IPS-11a (cell line): ENCODE measurements around the gene SLC12A7.

ENCODE experiments used
- H3K4me3 ChIP-seq: one replicate; pipeline ENCODE4 v1.5.1; 2013; ENCODE audit warnings: low read depth, low read length, control low read depth

Gene SLC12A7

DNA sequence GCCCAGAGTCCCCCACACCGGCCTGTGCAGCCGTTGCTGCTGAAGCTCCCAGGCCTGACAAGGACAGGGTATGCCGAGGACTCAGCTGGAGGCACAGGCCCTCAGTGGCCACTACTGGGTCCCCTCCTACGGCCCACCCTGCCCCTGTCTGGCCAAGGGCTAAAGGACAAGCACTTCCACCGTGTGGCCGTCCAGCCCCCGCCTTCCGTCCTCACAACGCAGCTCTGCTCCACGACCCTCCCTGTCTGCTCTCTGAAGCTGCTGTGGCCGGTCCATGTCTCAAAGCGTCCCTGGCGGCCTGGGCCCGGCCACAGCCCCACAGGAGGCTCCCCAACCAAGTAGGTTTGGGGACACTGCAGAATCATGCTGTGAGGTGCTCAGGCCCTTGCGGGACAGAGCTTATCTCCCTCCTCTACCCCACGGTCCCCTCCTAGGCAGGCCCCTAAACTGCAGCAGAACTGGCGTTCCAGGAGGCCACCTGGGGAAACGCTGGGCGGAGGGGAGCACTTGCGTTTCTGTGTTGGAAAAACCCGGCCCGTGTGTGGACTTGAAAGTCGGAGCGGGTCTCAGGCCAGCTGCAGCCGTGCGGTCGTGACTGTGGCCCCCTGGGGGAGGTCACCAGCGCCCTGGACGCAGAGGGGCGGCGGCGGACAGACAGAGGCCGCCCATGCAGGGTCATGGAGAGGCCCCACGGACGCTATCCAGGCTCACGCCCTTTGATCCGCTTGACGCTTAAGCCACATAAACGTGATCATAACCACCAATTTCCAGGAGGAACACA lies 57.7 kb downstream of the SLC12A7 start:
- H3K4me3 ChIP-seq, result no peak overlapping the region

DNA sequence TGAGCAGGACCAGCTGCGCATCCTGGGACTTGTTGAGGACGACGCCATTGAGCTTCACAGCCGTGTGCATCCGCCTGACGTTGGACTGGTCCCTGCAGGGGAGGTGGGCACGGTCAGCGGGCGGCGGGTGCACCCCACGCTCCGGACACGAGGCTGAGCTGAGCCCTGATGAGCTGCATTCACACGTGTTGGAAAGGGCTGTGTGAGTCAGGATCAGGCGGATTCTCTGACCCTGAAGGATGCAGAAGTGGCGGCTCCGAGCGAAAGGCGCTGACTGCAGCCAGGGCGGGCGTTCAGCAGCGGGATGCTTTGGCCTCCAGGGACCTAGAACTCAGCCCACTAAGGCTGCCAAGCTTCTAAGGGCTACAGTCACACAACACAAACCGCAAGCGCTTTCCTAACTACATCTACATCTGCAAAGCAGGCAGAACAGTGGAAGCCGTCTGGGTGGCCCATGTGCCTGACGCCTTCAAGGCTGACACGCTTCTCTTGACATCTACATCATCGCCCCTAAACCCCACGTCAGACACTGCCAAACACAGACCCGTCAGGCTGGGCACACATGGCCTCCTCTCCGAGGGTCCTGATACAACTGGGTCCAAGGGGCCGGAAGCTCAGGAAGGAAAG lies 58.4 kb downstream of the SLC12A7 start:
- no peak overlapping the region for H3K4me3 ChIP-seq

DNA sequence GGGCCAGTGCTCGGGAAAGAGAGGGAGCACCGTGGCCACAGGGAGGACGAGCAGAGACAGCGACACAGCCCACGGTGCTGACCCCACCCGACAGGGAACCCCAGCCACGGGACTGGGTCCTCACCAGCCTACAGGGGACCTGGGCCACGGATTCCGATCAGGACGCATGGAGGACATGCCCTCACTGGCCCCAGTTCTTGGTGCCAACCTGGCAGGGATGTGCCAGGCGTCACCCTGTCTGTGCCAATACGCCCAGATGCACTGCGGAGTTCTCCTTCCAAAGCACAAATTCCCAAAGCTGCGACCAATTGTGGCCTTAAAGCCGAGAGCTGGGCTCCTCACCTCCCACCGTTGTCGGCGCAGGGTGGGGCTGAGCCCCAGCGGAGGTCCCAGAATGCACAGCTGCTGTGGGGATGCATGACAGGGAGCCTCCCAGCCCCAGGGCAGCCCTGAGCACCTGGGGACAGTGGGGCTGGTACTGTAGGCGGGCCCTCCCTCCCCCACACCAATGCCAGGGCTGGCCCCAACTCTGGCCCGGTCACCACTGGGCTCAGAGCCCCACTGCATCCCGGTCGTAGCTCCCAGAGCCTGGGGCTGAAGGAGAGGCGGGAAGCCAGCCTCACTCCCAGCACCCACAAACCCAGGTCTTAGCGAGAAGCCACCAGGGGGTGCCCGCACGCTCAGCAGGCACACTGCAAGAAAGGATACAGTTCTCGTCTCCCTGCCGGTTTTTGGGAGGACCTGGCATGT lies 59.0 kb downstream of the SLC12A7 start:
- no peak overlapping the region for H3K4me3 ChIP-seq

DNA sequence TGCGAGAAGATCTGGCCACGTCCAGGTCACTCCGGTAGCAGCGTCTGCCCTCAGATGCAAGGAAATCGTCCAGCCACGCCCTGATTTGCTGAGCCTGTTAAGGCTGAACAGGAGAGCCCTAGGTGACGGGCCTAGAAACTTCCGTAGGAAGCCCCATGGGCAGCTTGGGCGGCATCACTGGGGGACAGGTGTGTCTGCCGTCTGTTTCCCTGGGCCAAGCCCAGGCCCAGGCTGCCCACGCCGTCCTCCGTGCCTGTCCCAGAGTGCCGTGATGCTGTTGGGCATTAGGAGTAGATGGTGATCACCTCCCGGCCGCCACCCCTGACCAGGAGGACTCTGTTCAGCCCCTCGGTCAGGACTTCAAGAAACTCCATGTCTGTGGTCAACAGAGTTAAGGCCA lies 59.8 kb downstream of the SLC12A7 start:
- no peak overlapping the region for H3K4me3 ChIP-seq

DNA sequence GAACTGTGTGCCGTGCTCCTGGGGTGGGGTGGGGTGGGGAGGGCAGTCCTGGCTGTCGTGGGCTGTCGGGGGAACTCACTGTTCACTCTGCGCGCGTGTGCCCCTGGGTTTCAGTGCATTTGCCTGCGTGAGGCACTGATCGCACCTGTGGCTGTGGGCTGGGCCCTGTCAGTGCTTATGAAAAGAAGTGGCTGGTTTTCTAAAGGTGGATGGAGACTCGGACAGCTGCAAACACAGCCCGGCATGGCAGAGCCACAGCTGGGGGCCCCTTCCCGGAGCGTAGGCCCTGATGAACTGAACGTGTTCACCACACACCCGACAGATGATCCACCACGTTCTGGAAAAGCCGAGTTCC lies 60.5 kb downstream of the SLC12A7 start:
- no peak overlapping the region for H3K4me3 ChIP-seq

DNA sequence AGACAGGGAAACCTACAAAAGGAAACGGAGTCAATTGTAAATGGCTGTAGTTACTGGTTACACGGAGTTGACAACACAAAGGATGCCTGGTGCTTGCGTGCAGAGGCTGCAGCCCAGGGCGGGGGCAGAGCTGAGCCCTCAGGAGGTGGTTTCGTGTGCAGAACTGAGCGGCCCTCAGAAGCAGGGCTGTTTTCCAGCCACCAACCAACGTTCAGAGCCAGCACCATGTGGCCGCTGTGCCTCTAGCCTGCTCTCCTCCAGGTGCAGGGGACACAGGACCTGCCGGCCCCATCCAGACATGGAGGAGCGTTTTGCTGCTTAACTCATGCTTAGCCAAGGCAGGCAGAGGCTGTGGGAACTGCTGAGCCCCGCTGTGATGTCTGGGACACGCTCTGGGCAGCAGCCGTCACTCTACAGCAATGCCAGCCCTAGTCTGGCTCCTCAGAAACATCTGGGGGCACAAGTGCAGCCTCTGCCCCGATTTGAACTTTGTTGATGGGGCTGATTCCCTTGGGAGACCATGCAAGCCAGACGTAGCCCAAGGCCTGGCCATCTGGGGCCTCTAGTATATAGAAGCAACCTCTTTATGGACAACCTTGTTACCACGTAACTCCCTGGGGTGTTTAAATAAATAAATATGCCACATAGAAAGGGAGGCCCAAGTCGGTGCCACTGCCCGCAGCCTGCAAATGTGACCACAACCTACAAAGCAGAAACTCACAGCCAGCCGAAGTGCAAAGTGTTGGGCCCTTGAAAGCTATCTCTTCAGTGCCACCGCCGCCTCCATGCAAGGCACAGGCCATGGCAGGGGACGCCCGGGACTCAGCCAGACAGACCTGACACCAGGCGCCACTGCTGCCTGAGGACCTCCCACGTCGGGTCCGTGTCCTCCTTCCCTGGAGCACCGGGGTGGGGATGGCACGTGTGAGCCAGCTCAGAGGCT lies 61.2 kb downstream of the SLC12A7 start:
- no peak overlapping the region for H3K4me3 ChIP-seq

DNA sequence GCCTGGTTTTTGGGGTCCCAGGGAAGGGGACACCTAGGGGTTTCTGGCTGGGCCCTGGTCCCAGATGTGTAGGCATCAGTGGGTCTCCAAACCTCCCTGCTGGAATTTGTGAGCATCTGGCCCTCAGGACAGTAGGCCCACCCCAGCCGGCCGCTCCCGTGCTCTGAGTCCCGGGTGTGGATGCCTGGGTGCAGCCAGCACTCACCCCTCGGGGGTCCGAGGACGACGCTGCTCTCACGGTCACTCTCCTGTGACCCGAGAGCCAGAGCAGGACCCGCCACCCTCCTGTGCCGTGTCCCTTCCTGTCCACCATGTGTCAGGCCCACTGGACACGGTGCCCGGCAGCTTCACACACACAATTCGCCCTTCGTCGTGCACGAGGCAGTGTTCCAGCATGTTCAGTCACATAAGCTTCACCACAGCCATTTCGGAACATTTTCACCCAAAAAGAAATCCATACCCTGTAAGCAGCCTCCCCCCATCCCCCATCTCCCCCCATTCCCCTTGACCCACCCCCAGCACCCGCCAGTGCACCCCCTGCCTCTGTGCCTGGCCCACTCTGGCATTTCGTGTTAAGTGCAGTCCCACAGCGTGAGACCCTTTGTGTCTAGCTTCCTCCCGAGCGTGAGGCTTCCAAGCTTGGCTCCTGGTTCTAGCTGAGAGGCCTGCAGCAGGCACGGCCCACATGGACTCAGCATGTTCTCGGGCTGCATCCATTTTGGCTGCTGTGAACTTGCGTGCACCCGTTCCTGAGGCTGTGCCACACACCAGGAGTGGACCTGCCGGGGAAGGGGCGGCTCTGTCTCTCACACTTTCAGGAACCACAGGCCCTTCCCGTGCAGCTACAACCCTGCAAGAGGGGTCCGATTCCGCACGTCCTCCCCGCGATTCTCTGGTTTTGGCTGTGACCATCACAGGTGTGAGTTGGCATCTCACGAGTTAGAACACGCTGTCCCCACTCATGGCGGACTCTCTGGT lies 62.7 kb downstream of the SLC12A7 start:
- H3K4me3 ChIP-seq, result no peak overlapping the region

DNA sequence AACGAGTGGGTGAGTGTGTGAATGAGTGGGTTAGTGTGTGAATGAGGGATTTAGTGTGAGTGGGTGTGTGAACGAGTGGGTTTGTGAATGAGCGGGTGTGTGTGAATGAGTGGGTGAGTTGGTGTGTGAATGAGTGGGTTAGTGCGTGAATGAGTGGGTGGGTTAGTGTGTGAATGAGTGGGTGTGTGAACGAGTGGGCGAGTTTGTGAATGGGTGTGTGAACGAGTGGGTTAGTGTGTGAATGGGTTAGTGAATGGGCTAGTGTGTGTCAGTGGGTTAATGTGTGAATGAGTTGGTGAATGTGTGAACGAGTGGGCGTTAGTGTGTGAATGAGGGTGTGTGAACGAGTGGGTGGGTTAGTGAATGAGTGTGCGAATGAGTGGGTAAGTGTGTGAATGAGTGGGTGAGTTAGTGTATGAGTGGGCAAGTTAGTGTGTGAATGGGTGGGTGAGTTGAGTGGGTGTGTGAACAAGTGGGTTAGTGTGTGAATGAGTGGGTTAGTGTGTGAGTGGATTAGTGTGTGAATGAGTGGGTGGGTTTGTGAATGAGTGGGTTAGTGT lies 63.6 kb downstream of the SLC12A7 start:
- no peak overlapping the region for H3K4me3 ChIP-seq

DNA sequence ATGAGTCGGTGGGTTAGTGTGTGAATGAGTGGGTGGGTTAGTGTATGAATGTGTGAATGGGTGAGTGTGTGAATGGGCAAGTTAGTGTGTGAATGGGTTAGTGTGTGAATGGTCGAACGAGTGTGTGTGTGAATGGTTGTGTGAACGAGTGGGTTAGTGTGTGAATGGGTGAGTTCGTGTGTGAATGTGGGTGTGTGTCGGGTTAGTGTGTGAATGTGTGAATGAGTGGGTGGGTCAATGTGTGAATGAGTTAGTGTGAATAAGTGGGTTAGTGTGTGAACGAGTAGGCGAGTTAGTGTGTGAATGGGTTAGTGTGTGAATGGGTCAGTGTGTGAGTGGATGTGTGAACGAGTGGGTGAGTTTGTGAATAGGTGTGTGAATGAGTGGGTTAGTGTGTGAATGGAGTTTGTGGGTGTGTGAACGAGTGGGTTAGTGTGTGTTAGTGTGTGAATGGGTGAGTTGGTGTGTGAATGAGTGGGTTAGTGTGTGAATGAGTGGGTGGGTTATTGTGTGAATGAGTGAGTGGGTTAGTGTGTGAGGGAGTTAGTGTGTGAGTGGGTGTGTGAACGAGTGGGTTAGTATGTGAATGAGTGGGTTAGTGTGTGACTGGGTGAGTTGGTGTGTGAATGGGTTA lies 64.4 kb downstream of the SLC12A7 start:
- no peak overlapping the region for H3K4me3 ChIP-seq

DNA sequence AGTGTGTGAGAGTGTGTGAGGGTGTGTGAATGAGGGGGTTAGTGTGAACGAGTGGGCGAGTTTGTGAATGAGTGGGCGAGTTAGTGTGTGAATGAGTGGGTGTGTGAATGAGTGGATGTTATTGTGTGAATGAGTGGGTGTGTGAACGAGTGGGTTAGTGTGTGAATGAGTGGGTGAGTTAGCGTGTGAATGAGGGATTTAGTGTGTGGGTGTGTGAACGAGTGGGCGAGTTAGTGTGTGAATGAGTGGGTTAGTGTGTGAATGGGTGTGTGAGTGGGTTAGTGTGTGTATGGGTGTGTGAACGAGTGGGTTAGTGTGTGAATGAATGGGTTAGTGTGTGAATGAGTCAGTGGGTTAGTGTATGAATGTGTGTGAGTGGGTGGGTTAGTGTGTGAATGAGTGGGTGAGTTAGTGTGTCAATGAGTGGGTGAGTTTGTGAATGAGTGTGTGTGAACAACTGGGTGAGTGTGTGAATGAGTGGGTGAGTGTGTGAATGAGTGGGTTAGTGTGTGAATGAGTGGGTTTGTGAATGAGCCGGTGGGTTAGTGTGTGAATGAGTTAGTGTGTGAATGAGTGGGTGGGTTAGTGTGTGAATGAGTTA lies 65.8 kb downstream of the SLC12A7 start:
- no peak overlapping the region for H3K4me3 ChIP-seq

DNA sequence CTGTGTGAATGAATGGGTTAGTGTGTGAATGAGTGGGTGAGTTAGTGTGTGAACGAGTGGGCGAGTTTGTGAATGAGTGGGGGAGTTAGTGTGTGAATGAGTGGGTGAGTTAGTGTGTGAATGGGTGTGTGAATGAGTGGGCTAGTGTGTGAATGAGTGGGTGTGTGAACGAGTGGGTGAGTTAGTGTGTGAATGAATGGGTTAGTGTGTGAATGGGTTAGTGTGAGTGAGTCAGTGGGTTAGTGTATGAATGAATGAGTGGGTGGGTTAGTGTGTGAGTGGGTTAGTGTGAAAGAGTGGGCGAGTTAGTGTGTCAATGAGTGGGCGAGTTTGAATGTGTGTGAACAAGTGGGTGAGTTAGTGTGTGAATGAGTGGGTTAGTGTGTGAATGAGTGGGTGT lies 67.7 kb downstream of the SLC12A7 start:
- no peak overlapping the region for H3K4me3 ChIP-seq

DNA sequence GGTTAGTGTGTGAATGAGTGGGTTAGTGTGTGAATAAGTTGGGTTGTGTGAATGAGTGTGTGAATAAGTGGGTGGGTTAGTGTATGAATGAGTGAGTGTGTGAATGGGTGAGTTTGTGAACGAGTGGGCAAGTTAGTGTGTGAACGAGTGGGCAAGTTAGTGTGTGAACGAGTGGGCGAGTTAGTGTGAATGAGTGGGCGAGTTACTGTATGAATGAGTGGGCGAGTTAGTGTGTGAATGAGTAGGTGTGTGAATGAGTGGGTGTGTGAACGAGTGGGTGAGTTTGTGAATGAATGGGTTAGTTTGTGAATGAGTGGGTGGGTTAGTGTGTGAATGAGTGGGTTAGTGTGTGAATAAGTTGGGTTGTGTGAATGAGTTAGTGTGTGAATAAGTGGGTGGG lies 68.5 kb downstream of the SLC12A7 start:
- no peak overlapping the region for H3K4me3 ChIP-seq

DNA sequence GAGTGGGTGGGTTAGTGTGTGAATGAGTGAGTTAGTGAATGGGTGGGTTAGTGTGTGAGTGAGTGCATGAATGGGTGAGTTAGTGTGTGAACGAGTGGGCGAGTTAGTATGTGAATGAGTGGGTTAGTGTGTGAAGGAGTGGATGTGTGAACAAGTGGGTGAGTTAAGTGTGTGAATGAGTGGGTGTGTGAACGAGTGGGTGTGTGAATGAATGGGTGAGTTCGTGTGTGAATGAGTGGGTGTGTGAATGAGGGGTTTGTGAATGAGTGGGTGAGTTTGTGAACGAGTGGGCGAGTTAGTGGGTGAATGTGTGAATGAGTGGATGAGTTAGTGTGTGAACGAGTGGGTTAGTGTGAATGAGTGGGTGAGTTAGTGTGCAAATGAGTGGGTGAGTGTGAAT lies 69.2 kb downstream of the SLC12A7 start:
- H3K4me3 ChIP-seq, result no peak overlapping the region

DNA sequence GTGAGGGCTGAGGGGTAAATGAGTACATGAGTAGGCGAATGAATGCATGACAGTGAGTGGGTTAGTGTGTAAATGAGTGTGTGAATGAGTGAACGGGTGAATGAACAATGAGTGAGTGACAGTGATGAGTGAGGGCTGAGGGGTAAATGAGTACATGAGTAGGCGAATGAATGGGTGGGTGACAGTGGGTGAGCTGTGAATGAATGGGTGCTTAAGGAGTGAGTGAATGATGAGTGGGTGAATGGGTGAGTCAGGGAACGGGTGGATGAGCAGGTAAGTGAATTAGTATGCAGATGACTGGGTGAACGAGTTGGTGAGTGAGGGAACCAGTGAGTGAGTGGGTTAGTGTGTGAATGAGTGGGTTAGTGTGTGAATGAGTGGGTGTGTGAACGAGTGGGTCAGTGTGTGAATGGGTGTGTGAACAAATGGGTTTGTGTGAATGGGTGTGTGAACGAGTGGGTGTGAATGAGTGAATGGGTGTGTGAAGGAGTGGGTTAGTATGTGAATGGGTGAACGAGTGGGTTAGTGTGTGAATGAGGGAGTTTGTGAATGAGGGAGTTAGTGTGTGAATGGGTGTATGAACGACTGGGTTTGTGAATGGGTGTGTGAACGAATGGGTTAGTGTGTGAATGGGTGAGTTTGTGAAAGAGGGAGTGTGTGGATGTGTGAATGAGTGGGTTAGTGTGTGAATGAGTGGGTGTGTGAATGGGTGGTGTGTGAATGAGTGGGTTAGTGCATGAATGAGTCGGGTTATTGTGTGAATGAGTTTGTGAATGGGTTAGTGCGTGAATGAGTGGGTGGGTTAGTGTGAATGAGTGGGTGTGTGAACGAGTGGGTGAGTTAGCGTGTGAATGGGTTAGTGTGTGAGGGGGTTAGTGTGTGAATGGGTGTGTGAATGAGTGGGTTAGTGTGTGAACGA lies 70.4 kb downstream of the SLC12A7 start:
- H3K4me3 ChIP-seq, result no peak overlapping the region

DNA sequence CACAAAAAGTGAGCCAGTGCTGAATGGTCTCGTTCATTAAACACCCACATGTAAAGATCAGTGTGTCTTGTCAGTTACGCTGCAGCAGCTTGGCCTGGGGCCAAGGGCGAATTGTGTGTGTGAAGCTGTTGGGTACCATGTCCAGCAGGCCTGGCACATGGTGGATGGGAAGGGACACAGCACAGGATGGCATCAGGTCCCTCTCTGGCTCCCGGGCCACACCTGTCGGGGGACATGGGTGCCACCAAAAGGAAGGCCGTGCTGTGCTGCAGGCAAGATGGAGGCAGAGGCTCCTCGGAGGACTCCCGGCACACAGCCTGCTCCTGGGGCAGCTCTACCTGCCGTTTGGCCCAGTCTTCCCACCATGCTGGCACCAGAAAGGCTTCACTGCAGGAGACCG lies 71.3 kb downstream of the SLC12A7 start:
- H3K4me3 ChIP-seq, result no peak overlapping the region

DNA sequence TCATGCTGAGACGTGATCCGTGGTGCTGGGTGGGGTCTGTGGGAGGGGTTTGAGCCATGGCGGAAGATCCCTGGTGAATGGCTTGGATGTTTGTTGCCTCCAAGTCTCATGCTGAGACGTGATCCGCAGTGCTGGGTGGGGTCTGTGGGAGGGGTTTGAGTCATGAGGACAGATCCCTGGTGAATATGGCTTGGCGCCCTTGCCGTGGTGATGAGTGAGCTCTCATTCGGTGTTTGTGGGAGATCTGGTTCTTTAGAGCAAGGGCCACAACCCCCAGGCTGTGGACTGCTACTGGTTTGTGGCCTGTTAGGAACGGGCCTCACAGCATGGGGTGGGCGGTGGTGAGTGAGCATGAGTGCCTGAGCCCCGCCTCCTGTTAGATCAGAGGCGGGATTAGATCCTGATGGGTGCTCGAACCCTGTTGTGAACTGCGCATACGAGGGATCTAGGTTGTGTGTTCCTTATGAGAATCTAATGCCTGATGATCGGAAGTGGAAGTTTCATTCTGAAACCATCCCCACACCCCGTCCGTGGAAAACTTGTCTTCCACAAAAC lies 72.1 kb downstream of the SLC12A7 start:
- no peak overlapping the region for H3K4me3 ChIP-seq

DNA sequence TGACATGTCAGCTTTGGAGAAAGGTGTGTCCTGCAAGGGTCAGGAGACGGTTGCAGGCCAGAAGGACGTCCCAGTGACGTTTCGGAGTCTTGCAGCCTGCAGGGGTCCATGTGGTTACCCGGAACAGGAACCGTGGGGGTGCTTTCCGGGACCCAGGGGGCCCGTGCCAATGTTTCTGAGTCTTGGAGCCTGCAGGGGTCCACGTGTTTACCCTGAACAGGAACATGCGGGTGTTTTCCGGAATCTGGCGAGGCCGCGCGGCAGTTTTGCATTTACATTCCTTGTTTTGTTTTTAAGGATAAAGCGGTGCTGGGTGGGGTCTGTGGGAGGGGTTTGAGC lies 72.7 kb downstream of the SLC12A7 start:
- no peak overlapping the region for H3K4me3 ChIP-seq
